Hindlimb muscle (tissue), 1 donor: ENCODE results near the gene SIX3. TPM values are rescaled to one million over a fixed set of nuclear protein-coding genes. Genes with fewer than 3 reads are reported as not detected.

ENCODE experiments used
- DNase-seq: peaks from one replicate; pipeline ENCODE4 v3.0.0-alpha.2; 2013
- polyA plus RNA-seq: library from polyadenylated mRNA; unstranded; fragments of 120-200 nt; gene quantifications from one replicate; pipeline ENCODE4 v1.2.1, GENCODE V29; 2013; ENCODE audit not compliant: insufficient read length

The SIX3 gene
- polyA plus RNA-seq, 1 donor, result not detected

DNA sequence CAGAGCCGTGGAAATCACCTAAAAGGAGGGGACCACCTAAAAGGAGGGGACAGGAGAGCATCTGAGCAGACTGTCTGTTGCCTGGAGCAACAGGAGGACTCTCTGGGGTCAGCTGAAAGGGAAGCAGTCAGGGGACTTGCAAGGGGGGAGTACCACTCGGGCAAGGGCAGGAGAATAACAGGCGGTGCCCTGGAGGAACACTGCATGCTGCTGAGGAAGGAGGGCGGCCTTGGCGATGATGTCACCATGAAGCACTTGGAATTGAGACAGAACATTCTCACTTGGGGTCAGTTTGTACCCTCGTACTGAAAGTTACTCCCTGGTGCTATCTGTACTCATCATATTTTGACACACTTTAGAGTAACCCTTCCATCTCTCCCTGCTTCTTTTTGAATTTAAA lies 18.4 kb downstream of the SIX3 start:
- no peak for DNase-seq

DNA sequence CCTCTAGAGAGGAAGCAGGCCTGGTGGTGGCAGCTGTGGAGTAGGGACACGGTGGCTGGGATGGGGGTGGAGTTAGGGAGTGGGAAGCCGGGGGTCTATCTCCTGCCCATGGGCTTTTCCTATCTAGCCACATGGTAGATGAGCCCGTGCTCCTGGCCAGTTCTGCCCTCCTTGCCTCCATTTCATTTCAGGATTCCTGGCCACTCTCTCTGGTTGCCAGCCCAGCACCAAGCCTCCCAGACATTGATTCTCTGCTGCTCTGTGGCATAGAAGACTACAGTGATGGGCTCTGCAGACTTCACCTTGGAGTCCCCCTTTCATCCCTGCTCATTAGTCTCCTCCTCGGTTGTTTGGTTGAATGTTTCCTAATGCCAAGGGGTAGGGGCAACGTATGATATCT lies 19.4 kb downstream of the SIX3 start:
- no peak for DNase-seq

DNA sequence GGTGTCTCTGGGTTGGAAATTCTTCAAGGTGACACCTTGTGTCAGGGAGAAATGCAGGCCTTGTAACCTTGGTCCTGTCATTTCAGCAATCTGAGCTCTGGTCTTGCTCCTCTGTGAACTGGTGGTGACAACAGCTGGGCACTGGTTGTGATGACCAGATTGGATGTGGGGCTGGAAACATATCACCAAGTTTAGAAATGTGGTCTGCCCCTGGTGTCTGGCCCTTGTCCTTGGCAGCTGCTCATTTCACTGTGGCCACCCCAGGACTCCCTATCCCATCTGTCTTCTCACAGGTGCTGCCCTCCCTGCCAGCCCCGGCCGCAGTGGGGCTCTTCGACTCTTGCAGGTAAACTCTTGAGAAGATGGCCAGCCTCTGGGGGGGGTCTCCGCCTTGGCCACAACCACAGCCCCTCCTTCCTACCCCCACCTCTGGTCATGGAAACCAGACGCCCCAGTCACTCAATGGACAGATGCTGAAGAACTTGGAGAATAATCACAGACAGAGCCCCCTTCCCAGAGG lies 20.7 kb downstream of the SIX3 start:
- no peak for DNase-seq

DNA sequence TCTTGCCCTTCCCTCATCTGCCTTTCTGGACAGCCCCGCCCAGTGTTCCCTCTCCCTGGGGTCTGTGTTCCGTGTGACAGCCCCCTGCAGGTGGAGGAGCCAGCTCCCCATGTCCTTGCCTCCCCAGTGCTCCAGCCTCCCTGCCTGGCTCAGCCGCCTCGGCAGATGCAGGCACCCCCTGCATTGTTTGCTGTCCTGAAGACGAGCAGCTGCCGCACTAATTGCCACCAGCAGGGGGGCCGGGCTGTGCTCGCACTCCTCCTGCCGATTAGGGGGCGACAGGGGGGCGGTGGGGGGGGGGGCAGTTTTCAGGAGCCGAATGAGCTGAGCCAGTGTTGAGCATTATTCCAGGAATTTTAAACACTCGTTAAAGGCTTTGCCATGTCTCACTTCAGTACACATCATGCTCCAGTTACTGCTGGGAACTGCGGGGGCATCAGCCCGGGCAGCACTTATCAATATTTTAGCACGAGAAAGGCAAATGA lies 23.3 kb downstream of the SIX3 start:
- no peak for DNase-seq

DNA sequence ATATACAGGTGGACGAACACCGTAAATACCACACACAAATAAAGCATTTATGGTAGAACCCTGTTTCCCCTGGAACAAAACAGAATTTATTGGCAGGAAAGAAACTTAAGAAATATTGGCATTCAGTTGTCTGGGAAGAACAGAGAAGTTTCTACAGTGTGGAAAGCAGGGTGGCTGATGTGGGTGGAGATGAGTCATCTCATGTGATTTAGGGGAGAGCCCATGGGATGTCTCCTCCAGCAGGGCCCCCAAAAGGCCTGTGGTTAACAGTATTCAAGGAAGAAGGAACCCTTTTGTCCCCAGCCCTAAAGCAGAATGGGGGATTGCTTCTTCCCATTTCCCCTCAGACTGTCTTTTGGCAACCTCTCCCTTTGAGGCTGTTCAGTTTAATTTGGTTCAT lies 24.2 kb downstream of the SIX3 start:
- no peak for DNase-seq

DNA sequence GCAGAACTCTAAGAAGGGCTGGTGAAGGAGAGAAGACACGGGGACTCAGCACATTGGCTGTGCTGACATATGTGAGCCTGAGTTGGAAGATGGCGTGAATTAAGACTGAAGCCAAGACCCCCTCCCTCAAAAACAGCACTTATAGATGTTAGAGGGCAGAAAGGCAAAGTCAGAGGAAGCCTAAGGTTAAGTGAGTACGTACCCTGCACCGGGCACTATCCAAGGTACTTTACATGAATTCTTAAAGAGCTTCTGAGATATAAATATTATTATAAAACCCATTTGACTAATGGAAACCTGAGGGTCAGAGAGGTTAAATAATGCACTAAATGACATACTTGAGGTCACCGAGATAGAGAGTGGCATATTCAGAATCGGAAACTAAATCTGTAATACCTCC lies 25.6 kb downstream of the SIX3 start:
- no peak for DNase-seq

DNA sequence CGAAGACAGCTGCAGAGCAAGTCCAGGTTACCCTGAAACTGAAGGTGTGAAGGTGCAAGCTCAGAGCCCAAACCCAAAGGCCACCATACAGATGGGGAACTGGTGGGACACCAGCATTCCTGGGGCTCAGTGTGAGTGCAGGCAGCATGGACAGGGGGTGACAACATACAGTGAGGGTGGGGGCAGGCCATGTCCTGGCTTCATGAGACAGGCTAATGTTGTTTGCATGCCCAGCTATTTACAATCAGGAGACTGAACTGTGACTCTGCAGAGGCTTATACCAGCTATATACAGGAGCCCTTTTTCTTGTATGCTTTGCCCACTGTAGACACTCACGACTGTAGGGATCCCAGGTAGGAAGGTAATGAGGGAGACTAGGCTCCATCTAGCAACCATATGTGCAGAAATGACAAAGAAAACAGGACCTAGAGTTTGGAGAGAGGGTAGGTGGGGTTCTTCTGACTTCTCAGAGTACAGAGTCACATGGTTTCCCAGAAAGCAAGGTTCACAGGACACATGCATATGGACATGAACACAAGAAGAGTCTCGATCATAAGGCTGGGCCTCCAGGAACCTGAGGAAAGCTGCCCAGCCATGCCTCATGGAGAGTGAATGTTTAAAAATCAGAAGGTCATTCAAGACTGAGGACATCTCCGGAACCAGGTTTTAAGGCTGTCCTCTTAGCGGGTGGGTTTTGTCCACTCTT lies 26.4 kb downstream of the SIX3 start:
- no peak for DNase-seq

DNA sequence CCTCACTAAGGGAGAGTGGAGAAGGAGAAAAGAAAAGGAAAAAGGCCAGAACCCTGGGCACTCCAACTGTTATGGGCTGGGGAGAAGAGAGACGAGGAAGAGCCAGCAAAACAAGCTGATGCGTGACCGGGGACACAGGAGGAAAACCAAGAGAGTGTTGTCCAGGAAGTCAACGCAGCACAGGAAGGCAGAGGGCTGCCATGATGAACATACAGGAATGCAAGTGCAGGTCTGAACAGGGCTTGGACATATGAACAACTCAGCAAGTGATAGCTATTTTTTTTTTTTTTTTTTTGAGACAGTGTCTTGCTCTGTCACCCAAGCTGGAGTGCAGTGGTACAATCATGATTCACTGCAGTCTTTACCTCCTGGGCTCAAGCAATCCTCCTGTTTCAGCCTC lies 28.4 kb downstream of the SIX3 start:
- DNase-seq, result no peak

DNA sequence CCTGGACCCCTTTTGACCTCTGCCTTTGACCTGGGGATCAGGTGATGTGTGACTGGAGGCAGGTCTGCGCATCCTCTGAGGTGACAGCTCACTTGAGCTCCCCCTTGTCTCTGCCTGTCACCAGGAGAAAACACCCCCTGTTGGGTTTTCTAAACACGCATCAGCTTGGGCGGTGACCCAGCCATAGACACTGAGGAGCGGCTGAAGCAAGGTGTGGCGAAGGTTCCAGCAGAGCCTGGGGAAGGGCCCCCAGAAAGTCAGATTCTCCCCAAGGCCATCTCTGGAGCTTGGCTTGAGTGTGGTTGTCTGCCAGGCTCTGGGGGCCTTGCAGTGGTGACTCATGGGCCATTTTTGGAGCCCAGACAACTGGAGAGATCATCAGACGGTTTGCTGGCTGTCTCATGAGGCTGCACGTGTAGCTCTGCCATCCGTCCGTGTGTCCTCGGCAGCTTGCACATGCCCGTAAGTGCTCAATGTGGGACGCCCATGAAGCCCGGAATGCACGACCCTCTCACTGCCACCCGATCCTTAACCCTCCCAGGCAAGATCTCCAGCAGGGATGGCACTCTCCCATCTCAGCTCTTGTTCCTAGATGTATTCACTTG lies 29.4 kb downstream of the SIX3 start:
- DNase-seq, result no peak

DNA sequence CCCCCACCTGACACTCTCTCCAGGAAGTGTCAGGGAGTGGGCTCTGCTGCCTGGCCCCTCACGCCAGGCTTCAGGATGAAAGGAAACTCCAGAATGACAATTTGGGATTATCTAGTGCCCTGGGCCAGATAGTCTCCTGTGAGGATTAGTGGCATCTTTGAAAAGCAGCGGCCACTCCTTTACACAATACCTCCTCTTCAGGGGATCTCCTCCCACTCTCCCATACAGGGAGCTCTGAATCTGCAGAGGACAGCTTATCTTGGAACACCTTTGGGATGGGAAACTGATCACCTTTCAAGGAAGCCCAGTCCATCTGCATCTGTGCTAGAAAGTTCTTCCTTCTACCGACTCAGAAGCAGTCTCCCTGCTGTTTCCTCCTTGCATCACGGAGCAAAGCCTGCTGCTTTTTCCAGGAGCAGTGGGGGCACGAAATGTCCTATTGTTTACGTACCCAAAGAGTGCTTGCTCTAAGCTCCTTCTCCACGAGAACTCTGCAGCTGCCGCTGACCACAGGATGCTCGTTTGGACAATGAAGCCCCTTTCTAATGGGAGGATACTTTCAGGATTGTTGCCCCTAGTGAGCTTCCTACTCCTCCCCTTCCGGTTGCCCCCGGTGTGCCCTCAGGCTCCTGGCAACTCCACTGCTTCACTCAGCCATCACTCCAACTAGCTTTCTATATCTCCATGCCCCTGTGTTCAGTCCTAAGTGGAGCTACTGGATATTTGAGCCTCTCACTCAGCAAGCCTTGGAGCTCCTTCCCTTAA lies 31.5 kb downstream of the SIX3 start:
- DNase-seq, result no peak

DNA sequence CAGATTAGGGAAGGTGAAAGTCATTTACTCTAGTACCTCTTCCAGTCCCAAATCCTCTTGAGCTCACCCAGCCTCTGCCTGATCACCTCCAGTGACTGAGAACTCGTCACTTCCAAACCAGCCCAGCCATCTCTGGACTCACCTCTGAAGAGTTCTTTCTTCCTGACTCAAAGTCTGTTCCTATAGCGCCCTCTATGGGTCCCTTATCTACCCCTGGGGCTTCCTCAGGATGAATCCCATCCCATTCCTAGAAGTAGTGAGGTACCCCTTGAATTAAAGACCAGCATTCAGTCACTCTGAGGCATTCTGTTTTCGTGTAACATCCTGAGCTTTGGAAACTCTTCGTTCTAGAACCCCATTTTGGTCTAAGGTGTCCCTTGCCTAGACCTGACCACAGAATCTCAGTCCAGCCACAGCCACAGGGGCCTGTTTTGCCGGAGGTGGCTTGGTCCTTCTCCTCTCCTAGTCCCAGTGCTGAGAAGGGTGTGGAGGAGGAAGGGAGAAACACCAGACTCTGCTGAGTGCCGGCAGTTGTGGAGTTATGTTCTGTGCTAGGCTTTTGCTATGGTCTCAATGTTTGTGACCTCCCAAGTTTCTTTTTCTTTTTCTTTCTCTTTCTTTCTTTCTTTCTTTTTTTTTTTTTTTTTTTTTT lies 32.7 kb downstream of the SIX3 start:
- DNase-seq, result no peak

DNA sequence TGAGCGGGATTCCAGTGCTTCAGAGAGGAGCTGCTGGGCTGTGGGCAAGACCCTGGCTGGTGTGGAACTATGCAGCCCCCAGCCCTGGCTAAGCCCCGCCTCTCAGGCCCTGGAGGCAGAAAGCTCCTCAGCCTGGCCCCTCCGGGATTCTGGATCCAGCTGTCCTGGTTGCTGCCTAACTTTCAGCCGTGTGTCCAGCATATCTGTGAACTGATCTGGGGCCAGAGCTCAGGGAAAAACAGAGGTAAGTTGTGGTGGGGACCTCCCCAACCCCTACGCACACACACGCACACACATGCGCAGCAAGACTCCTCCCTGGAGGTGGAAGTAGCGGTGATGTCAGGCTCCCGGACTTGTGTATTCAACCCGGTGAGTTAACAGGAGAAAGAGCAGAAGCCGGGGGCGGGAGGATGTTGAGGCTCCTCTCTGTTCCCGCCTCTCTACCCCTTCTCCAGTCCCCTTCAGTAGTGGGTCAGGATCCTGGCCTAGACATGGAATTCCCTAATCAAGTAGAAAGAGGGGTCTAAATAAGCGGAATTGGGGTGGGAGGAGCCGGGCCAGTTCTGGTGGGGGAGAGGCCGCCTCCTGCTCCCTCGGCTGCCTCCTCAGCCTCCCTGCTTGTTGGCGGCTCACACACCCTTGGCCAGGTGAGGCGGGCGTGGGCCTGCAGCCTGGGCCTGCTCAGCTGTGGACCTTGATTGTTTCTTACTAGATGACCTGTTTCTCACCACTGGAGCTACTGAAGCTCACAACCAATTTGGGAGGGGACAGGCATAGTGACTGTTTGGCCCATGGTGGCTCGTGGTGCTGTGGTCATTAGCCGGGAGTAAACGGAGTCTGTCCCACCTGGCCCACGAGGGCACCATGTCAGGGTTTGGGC lies 34.3 kb downstream of the SIX3 start:
- no peak for DNase-seq

DNA sequence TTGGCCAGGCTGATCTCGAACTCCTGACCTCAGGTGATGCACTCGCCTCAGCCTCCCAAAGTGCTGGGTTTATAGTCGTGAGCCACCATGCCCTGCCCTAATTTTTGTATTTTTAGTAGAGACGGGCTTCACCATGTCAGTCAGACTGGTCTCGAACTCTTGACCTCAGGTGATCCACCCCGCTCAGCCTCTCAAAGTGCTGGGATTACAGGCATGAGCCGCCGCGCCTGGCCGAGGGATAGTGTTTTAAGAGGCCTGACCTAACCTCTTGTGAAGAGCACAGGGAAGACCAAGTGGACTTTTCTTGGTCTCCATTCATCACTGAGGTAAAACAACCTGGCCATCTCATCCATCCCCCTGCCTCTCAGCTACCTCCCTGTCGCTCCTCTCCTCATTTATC lies 38.1 kb downstream of the SIX3 start:
- DNase-seq, result no peak

DNA sequence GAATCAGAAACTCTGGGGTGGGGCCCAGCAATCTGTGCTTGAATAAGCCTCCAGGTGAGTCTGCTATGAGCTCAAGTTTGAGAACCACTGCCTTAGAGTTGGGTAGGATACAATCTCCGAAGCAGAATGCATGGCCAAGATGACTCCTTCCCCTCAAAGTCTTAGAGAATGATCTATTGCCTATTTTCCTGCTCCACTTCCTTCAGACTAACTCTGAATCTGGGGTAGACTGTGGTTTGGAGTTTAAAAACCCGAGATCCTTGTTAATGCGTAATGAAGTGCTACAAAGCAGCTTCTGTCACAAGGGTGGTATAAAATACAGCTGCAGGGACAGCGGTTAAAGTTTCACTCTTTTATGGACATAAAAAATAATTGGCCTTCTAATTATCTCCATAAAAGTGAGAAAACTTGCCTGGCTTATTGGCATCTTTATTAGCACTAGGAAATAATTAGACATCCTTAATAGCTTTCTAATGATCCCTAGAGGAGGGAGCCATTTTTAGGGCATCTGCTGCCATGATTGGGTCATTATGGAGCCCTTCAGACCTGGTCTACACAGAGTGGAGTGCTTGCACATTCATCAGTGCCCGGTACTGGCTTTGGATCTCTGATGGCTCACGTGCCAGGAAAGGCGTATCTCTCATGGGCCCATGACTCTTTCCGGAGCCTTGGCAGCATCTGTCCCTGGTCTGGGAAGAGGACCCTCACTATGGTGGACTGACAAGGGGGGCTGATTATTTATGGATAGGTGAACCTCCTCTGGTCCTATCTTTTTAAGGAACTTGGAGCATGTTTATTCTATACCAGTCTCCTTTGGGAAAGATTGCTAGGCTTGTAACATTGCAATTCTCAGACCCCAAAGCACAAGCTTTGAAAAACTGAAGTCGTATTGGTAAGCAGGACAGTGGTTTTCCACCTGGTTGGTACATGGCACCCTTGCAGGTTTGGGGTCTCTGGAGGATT lies 39.5 kb downstream of the SIX3 start:
- DNase-seq, result no peak

DNA sequence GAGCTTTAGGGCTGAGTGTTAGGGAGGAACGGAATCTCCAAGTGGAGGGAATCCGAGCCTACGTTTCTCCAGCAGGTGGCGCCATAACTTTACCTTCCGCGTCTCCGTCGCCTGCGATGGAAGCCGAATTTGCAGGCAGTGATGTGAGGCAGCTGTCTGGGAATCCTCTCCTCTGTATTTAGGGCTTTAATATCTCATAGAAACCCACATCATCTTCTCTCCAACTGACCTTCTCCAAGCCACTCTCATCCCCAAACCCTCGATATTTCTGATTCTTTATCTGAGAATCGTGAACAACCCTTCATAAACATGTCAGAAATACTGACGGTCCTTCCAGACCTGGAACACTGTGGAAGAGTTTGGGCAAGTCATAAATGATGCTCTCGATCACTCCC lies 40.2 kb downstream of the SIX3 start:
- DNase-seq, result peak; percentile 86

DNA sequence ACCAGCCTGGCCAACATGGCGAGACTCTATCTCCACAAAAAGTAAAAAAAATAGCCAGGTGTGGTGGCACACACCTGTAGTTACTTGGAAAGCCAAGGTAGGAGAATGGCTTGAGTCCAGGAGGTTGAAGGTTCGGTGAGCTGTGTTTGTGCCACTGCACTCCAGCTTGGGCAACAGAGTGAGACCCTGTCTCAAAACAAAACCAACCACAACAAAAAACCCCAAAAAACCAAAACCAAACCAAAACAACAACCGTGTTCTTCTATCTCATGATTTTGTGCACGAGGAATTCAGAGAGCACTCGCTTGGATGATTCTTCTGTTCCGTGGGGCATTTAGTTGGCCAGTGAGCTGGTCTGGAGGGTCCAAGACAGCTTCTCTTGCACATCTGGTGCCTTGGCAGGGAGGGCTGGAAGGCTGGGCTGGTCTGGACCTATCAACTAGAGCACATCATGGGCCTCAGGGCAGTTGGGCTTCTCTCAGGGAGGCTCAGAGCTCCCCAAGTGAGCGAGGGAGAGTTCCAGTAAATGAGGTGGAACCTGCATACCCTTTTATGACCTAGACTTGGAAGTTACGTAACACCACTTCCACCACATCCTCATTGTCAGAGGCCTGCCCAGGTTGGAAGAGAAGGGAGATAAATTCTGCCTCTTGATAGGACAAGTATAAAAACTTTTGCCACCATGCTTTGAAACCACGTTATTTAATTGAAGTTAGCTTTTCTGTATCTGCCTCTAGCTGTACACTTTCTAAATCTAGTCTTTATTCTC lies 42.5 kb downstream of the SIX3 start:
- DNase-seq, result no peak

DNA sequence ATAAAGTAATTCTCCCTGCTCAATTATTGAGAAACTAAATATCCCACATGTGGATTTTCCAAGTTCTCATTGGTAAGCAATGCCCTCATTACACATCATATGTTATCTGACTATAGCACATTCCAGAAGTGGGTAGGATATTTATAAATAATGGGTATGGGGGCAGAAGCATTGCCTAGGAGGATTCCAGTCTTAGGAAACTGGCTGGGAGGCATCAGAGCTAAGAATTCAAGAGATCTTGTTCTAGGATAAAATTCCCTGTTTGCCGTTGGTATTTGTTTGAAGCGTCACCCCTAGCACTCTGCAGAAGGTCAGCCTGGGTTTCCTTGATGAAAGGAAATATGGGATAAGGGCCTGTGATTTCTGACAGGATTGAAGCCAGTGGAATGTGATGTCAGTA lies 47.7 kb downstream of the SIX3 start:
- DNase-seq, result no peak

DNA sequence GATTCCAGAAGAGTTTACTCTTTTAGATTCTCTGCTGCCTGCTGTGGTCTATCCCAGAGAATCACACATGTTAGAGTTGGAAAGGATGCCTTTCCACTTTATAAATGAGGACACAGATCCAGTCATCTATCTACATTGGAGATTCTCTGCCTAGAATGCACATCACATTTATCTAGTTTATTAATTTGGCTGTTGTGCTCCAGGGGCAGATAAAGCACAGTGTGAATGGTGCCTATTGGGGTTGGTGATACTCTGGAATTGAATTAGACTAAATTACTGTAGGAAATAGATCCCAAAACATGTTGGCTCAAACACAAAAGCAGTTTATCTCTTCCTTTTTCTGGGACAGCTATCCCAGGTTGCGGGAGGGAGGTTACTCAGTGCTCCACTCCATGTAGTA lies 52.9 kb downstream of the SIX3 start:
- DNase-seq, result no peak
